Common myeloid progenitor, CD34-positive (primary cell): ENCODE results near the gene DMAP1.

Source experiments
- CTCF ChIA-PET: fragments of 350-600 bp; sonication (Branson Sonifier 250); formaldehyde crosslinking; loops from one replicate; lab custom pipeline; 2021; ENCODE audit warnings: antibody characterized with exemption; lab: Charles Lee
- POLR2A ChIA-PET: fragments of 350-600 bp; sonication (Branson Sonifier 250); formaldehyde crosslinking; loops from one replicate; lab custom pipeline; 2021; ENCODE audit warnings: antibody characterized with exemption; lab: Charles Lee
- DNase-seq, 3 donors: peaks; one replicate each; pipeline versions ENCODE4 v3.0.0 to v3.0.0-alpha.2; 2013
- H3K27ac ChIP-seq, 2 experiments: 1 replicate in 1 of 2; 2 replicates in 1 of 2; pipeline ENCODE4 v1.7.0; 2013; ENCODE audit warnings: inconsistent platforms in 2 of 2, low read length in 2 of 2, mild to moderate bottlenecking in 2 of 2, low read depth in 1 of 2, moderate library complexity in 1 of 2; ENCODE audit not compliant: severe bottlenecking in 2 of 2, insufficient read depth in 1 of 2, poor library complexity in 1 of 2
- H3K27me3 ChIP-seq, 5 experiments: replicated peaks in 2 of 5; 1 replicate in 3 of 5; 2 replicates in 2 of 5; pipeline versions ENCODE4 v1.6.1 to v1.7.0; 2013; ENCODE audit warnings: low read length in 4 of 5, mild to moderate bottlenecking in 2 of 5, moderate library complexity in 2 of 5, inconsistent platforms in 1 of 5; ENCODE audit not compliant: insufficient read depth in 5 of 5, control insufficient read depth in 4 of 5
- H3K36me3 ChIP-seq, 4 experiments: 1 replicate in 2 of 4; 2 replicates in 2 of 4; pipeline versions ENCODE4 v1.6.1 to v1.7.0; 2013; ENCODE audit warnings: low read length in 3 of 4, control low read depth in 1 of 4, mild to moderate bottlenecking in 1 of 4; ENCODE audit not compliant: control insufficient read depth in 4 of 4, insufficient read depth in 4 of 4
- H3K4me1 ChIP-seq, 4 experiments: 1 replicate in 3 of 4; 2 replicates in 1 of 4; pipeline versions ENCODE4 v1.6.1 to v1.7.1; 2013; ENCODE audit warnings: low read length in 3 of 4, mild to moderate bottlenecking in 3 of 4, control low read depth in 1 of 4, inconsistent platforms in 1 of 4, moderate library complexity in 1 of 4; ENCODE audit not compliant: control insufficient read depth in 4 of 4, insufficient read depth in 4 of 4; ENCODE audit errors: control extremely low read depth in 1 of 4
- H3K4me3 ChIP-seq, 7 experiments: 1 replicate in 4 of 7; 2 replicates in 3 of 7; pipeline versions ENCODE4 v1.5.1 to v1.7.0; 2013; ENCODE audit warnings: mild to moderate bottlenecking in 7 of 7, low read length in 6 of 7, moderate library complexity in 6 of 7, inconsistent platforms in 2 of 7, low read depth in 2 of 7, control low read depth in 1 of 7; ENCODE audit not compliant: insufficient read depth in 4 of 7, control insufficient read depth in 1 of 7; ENCODE audit errors: extremely low read depth in 1 of 7
- H3K9me3 ChIP-seq, 5 experiments: 1 replicate in 4 of 5; 2 replicates in 1 of 5; pipeline versions ENCODE4 v1.6.1 to v1.7.1; 2013; ENCODE audit warnings: low read length in 4 of 5, mild to moderate bottlenecking in 2 of 5, inconsistent platforms in 1 of 5, low read depth in 1 of 5, moderate library complexity in 1 of 5; ENCODE audit not compliant: control insufficient read depth in 4 of 5, insufficient read depth in 2 of 5; ENCODE audit errors: control extremely low read depth in 1 of 5
- WGBS: methylation state at CpG from one replicate; pipeline ENCODE4 v1.1.5; 2013; ENCODE audit not compliant: insufficient coverage; 5-methylcytosine and 5-hydroxymethylcytosine counted together

The DMAP1 gene

DNA sequence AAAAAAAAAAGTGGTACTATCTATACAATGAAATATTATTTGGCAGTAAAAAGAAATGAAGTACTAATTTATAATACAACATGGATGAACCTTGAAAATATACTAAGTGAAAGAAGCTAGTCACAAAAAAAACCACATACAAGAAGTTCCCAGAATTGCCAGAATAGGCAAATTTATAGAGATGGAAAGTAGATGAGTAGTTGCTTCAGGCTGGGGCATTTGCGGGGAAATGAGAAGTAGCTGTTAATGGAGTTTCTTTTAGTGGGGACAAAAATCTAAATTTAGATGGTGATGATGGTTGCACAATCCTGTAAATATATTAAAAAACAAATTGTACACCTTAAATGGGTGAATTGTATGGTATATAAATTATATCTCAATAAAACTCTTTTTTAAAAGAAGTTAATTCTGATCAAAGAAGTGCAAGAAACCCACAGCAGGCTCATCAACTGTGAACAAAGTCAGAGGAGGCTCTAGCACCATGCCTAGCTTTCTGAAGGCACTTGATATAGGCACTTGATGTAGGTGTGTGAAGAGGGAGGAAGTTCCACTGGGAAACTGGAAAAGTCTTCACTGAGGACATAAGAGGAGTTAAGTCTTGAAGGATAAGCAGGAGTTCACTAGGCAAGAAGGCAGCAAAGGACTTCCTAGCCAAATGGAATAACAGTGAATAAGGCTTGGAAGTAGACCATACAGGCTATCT, 52.5 kb downstream of the DMAP1 start:
- no peak for DNase-seq
- H3K4me3 ChIP-seq: no peak overlapping the region
- CTCF ChIA-PET: interaction anchor here (1.3 kb wide), 1 partner anchor 11 kb away, joined by 3 read pairs; no protein-coding TSS in a partner anchor
- peaks cover 0 to 24% (median 0%) of the 10 kb centered on the region in 4 experiments for H3K4me1 ChIP-seq
- POLR2A ChIA-PET: no interaction called here
- H3K27ac ChIP-seq: no peak overlapping the region
- no peaks in the 10 kb centered on the region for H3K9me3 ChIP-seq
- peaks cover 0 to 6% (median 2%) of the 10 kb centered on the region in 4 experiments for H3K36me3 ChIP-seq
- WGBS: no CpG with 5 or more reads among the region's 1 CpG
- H3K27me3 ChIP-seq: no peaks in the 10 kb centered on the region

DNA sequence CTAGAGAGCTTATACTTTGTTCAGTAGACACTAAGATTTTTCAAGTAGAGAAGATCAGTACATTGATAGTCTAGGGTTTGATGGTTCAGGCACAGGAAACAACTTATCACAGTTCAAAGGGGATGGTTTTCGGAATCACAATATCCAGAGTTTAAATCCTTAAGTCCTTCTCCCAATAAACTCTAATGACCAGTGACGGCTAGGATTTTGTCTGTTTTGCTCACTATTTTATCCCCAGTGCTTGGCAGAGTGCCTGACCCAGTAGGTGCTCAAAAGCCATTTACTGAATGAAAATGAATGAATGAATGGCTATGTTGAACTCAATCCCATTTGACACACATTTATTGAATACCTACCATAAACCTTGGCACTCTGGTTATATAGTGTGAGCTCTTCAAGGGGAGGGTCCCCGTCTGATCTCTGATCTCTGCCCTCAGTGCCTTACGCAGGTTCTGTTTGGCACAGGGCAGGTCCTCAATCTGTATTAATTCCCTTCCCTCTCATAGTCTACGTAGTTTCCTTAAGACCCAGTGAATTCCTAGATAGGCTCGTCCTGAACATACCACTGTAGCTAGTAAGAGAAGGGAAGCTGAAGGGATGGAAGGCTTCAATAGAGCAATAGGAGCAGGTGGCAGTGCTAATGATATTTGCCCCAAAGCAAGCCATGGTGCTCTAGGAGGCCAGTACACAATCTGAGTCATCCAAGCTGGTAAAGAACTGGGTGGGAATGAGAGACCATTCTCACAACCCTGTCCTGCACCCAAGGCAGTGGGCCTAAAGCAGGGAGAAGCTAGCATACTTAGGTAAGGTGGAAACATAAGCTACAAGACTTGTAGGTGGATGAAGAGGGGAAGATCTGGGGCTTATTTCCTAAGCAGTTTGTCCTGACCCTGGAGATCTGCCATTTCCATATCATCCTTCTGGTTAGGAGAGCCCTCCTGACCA, 53.4 kb downstream of the DMAP1 start:
- CTCF ChIA-PET: interaction anchor here (1.0 to 1.3 kb wide), 6 partner anchors 9 to 39 kb away, joined by 3 read pairs; no protein-coding TSS in a partner anchor
- DNase-seq: no peak
- H3K27ac ChIP-seq: no peak overlapping the region
- POLR2A ChIA-PET: no interaction called here
- no peaks in the 10 kb centered on the region for H3K9me3 ChIP-seq
- H3K36me3 ChIP-seq: peaks cover 0 to 6% (median 3%) of the 10 kb centered on the region in 4 experiments
- H3K4me3 ChIP-seq: no peak overlapping the region
- peaks cover 0 to 24% (median 0%) of the 10 kb centered on the region in 4 experiments for H3K4me1 ChIP-seq
- H3K27me3 ChIP-seq: no peaks in the 10 kb centered on the region
- 95% methylated on average over 4 of the region's 6 CpGs for WGBS

DNA sequence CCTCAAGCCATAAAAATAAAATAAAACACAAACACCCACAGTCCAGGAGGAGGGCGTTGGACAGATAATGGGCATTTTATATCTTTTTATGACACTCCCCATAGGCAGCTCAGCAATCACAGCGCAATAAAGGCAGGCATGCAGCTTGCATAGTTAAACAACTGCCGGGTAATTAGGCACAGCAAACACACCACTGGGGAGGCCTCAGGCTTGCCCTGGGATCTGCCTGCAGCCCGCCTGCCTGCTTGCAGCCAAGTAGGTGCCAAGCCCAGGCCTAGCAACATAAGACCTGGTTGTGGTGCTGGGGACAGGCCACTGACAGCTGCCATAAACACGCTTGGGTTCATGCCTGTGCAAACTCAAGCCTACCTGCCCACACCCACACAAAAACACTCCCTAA, 54.2 kb downstream of the DMAP1 start:
- WGBS: 92% methylated on average over 5 of the region's 5 CpGs
- peaks cover 0 to 6% (median 2%) of the 10 kb centered on the region in 4 experiments for H3K36me3 ChIP-seq
- no peak for DNase-seq
- CTCF ChIA-PET: interaction anchor here (1.0 to 1.6 kb wide), 8 partner anchors 9 to 112 kb away, joined by 3 to 4 read pairs (median 3); no protein-coding TSS in a partner anchor
- POLR2A ChIA-PET: interaction anchor here (0.6 kb wide), 1 partner anchor 10 kb away, joined by 3 read pairs; no protein-coding TSS in a partner anchor
- no peaks in the 10 kb centered on the region for H3K27me3 ChIP-seq
- no peaks in the 10 kb centered on the region for H3K9me3 ChIP-seq
- no peak overlapping the region for H3K4me3 ChIP-seq
- H3K4me1 ChIP-seq: peaks cover 0 to 23% (median 0%) of the 10 kb centered on the region in 4 experiments
- H3K27ac ChIP-seq: no peak overlapping the region

DNA sequence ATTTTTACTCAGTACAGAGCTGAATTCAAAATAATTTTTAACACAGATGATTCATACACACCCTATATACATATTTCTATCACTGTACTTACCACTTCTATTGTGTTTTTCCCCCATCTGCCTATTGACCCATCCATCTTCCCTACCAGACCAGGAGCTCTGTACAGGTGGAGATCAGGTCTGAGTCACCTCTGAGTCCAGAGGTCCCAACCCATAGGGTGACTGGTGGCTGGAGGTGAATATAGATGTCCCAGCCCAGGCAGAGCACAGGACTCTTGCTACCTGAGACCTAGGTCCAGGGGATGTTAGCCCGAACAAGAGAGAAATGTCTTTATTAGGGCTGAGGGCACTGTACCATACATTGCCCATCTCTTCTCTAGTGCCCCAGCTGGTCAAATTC, 54.8 kb downstream of the DMAP1 start:
- Histone ChIP-seq H3K9me3 (no peaks in the 10 kb centered on the region), H3K36me3 (peaks cover under 1 to 6% (median 2%) of the 10 kb centered on the region in 4 experiments), H3K4me3 (no peak overlapping the region), H3K4me1 (peaks cover 0 to 18% (median 0%) of the 10 kb centered on the region in 4 experiments), H3K27ac (no peak overlapping the region), H3K27me3 (no peaks in the 10 kb centered on the region)
- no CpG with 5 or more reads among the region's 1 CpG for WGBS
- DNase-seq: no peak
- ChIA-PET POLR2A (no interaction called here), CTCF (interaction anchor here (1.0 to 1.6 kb wide), 5 partner anchors 8 to 111 kb away, joined by 3 to 4 read pairs (median 3); no protein-coding TSS in a partner anchor)
